HEK293T (cell line): ENCODE results near the gene KCNE4.

Source experiments
- ARNT ChIP-seq: fragments of 450-650 bp; IDR thresholded peaks from 2 replicates; pipeline ENCODE4 v1.6.1; 2017; ENCODE audit warnings: mild to moderate bottlenecking
- LEF1 ChIP-seq: fragments of 450-650 bp; IDR thresholded peaks from 2 replicates; pipeline ENCODE4 v1.6.1; 2017; ENCODE audit warnings: mild to moderate bottlenecking, borderline replicate concordance
- SUZ12 ChIP-seq: fragments of 450-650 bp; IDR thresholded peaks from 2 replicates; pipeline ENCODE4 v1.6.1; 2016; ENCODE audit warnings: mild to moderate bottlenecking
- ZNF384 ChIP-seq: fragments of 450-650 bp; IDR thresholded peaks from 2 replicates; pipeline ENCODE4 v1.6.1; 2016

- TF ChIP-seq ARNT (no peak), SUZ12 (no peak), ZNF384 (no peak), LEF1 (no peak)
These were observed 23.6 kb downstream of the KCNE4 start for GRCh38 chr2:223075301-223076270.
